Measurements from ENCODE around the gene SLC25A22.

- TF ChIP-seq, protein P1, sequence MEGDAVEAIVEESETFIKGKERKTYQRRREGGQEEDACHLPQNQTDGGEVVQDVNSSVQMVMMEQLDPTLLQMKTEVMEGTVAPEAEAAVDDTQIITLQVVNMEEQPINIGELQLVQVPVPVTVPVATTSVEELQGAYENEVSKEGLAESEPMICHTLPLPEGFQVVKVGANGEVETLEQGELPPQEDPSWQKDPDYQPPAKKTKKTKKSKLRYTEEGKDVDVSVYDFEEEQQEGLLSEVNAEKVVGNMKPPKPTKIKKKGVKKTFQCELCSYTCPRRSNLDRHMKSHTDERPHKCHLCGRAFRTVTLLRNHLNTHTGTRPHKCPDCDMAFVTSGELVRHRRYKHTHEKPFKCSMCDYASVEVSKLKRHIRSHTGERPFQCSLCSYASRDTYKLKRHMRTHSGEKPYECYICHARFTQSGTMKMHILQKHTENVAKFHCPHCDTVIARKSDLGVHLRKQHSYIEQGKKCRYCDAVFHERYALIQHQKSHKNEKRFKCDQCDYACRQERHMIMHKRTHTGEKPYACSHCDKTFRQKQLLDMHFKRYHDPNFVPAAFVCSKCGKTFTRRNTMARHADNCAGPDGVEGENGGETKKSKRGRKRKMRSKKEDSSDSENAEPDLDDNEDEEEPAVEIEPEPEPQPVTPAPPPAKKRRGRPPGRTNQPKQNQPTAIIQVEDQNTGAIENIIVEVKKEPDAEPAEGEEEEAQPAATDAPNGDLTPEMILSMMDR (IDR thresholded peaks at IDR 0.05) = no peak
- TF ChIP-seq EZH2 (IDR thresholded peaks at IDR 0.05; ENCODE audit: borderline replicate concordance, insufficient read depth, low read depth, low read length, poor library complexity, severe bottlenecking) = no peak
Observed at GRCh38 chr11:839875-840617, 42.0 kb upstream of the SLC25A22 start.
